Common myeloid progenitor, CD34-positive (primary cell): ENCODE measurements around the gene CACNA2D3.

Experiments
- CTCF ChIA-PET: fragments of 350-600 bp; sonication (Branson Sonifier 250); formaldehyde crosslinking; loops from one replicate; lab custom pipeline; 2021; ENCODE audit warnings: antibody characterized with exemption; lab: Charles Lee
- POLR2A ChIA-PET: fragments of 350-600 bp; sonication (Branson Sonifier 250); formaldehyde crosslinking; loops from one replicate; lab custom pipeline; 2021; ENCODE audit warnings: antibody characterized with exemption; lab: Charles Lee
- DNase-seq, 3 donors: peaks; one replicate each; pipeline versions ENCODE4 v3.0.0 to v3.0.0-alpha.2; 2013
- H3K27ac ChIP-seq, 2 experiments: 1 replicate in 1 of 2; 2 replicates in 1 of 2; pipeline ENCODE4 v1.7.0; 2013; ENCODE audit warnings: inconsistent platforms in 2 of 2, low read length in 2 of 2, mild to moderate bottlenecking in 2 of 2, low read depth in 1 of 2, moderate library complexity in 1 of 2; ENCODE audit not compliant: severe bottlenecking in 2 of 2, insufficient read depth in 1 of 2, poor library complexity in 1 of 2
- H3K27me3 ChIP-seq, 5 experiments: replicated peaks in 2 of 5; 1 replicate in 3 of 5; 2 replicates in 2 of 5; pipeline versions ENCODE4 v1.6.1 to v1.7.0; 2013; ENCODE audit warnings: low read length in 4 of 5, mild to moderate bottlenecking in 2 of 5, moderate library complexity in 2 of 5, inconsistent platforms in 1 of 5; ENCODE audit not compliant: insufficient read depth in 5 of 5, control insufficient read depth in 4 of 5
- H3K36me3 ChIP-seq, 4 experiments: 1 replicate in 2 of 4; 2 replicates in 2 of 4; pipeline versions ENCODE4 v1.6.1 to v1.7.0; 2013; ENCODE audit warnings: low read length in 3 of 4, control low read depth in 1 of 4, mild to moderate bottlenecking in 1 of 4; ENCODE audit not compliant: control insufficient read depth in 4 of 4, insufficient read depth in 4 of 4
- H3K4me1 ChIP-seq, 4 experiments: 1 replicate in 3 of 4; 2 replicates in 1 of 4; pipeline versions ENCODE4 v1.6.1 to v1.7.1; 2013; ENCODE audit warnings: low read length in 3 of 4, mild to moderate bottlenecking in 3 of 4, control low read depth in 1 of 4, inconsistent platforms in 1 of 4, moderate library complexity in 1 of 4; ENCODE audit not compliant: control insufficient read depth in 4 of 4, insufficient read depth in 4 of 4; ENCODE audit errors: control extremely low read depth in 1 of 4
- H3K4me3 ChIP-seq, 7 experiments: 1 replicate in 4 of 7; 2 replicates in 3 of 7; pipeline versions ENCODE4 v1.5.1 to v1.7.0; 2013; ENCODE audit warnings: mild to moderate bottlenecking in 7 of 7, low read length in 6 of 7, moderate library complexity in 6 of 7, inconsistent platforms in 2 of 7, low read depth in 2 of 7, control low read depth in 1 of 7; ENCODE audit not compliant: insufficient read depth in 4 of 7, control insufficient read depth in 1 of 7; ENCODE audit errors: extremely low read depth in 1 of 7
- H3K9me3 ChIP-seq, 5 experiments: 1 replicate in 4 of 5; 2 replicates in 1 of 5; pipeline versions ENCODE4 v1.6.1 to v1.7.1; 2013; ENCODE audit warnings: low read length in 4 of 5, mild to moderate bottlenecking in 2 of 5, inconsistent platforms in 1 of 5, low read depth in 1 of 5, moderate library complexity in 1 of 5; ENCODE audit not compliant: control insufficient read depth in 4 of 5, insufficient read depth in 2 of 5; ENCODE audit errors: control extremely low read depth in 1 of 5
- WGBS: methylation state at CpG from one replicate; pipeline ENCODE4 v1.1.5; 2013; ENCODE audit not compliant: insufficient coverage; 5-methylcytosine and 5-hydroxymethylcytosine counted together

The CACNA2D3 gene

DNA sequence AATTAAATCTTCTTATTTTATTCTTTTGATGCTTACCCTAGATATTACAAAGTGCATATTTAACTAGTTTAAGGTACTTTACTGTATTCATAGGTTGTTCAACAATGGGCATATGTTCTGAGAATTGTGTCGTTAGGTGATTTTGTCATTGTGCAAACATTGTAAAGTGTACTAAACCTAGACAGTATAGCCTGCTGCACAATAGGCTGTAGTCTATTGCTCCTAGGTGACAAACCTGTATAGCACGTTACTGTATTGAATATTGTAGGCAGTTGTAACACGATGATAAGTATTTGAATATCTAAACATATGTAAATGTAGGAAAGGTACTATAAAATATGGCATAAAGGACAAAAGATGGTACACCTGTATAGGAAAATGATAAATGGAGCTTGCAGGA lies 100.7 kb downstream of the CACNA2D3 start:
- ChIA-PET POLR2A (no interaction called here), CTCF (no interaction called here)
- Histone ChIP-seq H3K4me1 (no peaks in the 10 kb centered on the region), H3K9me3 (peaks cover 0 to 1% (median 0%) of the 10 kb centered on the region in 5 experiments), H3K4me3 (no peak overlapping the region), H3K27me3 (peaks cover 0 to 8% (median 3%) of the 10 kb centered on the region in 5 experiments), H3K27ac (no peak overlapping the region), H3K36me3 (no peaks in the 10 kb centered on the region)
- no peak for DNase-seq
- no CpG with 5 or more reads among the region's 3 CpGs for WGBS

DNA sequence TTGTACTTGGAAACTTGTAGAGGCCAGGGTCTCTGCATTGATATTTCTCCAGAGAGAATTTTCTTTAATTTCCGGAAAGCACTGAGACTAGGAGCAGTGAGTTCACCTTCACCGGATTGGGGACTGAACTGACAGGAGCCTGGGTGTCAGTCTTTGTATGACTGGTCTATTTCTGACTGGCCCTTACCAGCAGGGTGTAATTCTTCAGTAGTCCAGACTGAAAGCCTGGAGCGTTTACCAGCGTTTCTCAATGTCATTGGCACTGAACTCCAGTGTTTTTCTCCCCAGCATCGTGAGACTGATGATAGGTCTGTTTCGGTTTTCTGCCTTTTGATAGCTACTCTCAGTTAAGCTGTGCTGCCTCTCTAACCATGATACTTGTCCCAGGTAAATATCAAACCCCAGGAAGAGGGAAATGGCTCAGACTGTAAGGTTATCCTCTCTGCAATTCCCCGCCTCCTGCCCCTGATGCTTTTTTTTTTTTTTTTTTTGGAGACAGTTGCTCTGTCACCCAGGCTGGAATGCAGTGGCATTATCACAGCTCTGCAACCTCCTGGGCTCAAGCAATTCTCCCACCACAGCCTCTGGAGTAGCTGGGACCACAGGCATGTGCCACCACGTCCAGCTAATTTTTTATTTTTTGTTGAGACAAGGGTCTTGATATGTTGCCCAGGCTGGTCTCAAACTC lies 103.6 kb downstream of the CACNA2D3 start:
- POLR2A ChIA-PET, result no interaction called here
- CTCF ChIA-PET, result interaction anchor here (1.3 kb wide), 1 partner anchor 10 kb away, joined by 3 read pairs; no protein-coding TSS in a partner anchor

DNA sequence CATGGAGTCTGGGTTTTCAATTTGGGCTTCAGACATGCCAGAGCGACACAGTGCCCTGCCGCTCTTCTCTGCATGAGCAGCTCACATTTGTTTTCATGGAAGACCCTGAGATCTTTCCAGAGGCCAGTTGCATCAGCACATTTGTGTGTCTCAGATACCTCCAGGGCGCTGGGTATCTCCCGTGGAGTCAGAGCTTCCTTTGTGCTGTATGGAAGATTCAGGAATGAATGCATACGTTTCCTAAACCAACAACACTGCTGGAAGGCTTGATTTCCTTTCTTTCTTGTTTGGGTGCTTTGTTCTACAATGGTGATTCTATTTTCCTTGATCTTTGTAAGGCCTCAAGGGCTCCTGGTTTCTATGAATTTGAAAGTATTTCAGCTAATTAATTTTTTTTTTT lies 106.5 kb downstream of the CACNA2D3 start:
- Histone ChIP-seq H3K36me3 (no peaks in the 10 kb centered on the region), H3K4me3 (no peak overlapping the region), H3K27me3 (peaks cover 0 to 17% (median 2%) of the 10 kb centered on the region in 5 experiments), H3K4me1 (no peaks in the 10 kb centered on the region), H3K9me3 (no peaks in the 10 kb centered on the region), H3K27ac (no peak overlapping the region)
- 92% methylated on average over 5 of the region's 5 CpGs for WGBS
- DNase-seq, result no peak
- ChIA-PET POLR2A (no interaction called here), CTCF (no interaction called here)

More for the DNA sequence above, 103.6 kb downstream of the CACNA2D3 start:
- no peaks in the 10 kb centered on the region for H3K9me3 ChIP-seq
- 86% methylated on average over 7 of the region's 8 CpGs for WGBS
- DNase-seq, result no peak
- H3K27ac ChIP-seq, result no peak overlapping the region
- H3K27me3 ChIP-seq, result peaks cover 0 to 9% (median 0%) of the 10 kb centered on the region in 5 experiments
- no peaks in the 10 kb centered on the region for H3K36me3 ChIP-seq
- H3K4me3 ChIP-seq, result no peak overlapping the region
- H3K4me1 ChIP-seq, result no peaks in the 10 kb centered on the region

DNA sequence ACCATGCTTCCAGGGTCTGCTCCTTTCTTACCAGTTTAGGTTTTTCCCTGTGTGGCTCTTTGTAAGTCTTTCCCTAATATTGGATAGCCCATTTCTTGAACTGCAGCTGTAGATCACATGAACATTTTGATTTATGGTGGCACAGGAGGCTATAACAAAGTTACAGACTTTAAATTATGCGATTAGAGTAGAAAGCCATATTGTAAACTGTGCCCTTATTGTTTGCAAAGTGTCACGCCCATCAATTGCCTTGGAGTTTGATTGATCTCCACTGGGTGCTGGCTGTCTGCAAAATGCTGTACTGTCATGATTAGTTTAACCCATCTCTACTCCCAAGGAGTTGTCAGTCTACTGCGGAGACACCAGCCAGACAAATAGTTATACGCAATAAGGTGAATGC lies 110.3 kb downstream of the CACNA2D3 start:
- H3K27ac ChIP-seq, result no peak overlapping the region
- no peaks in the 10 kb centered on the region for H3K36me3 ChIP-seq
- no peak for DNase-seq
- peaks cover 0 to 24% (median 3%) of the 10 kb centered on the region in 5 experiments for H3K27me3 ChIP-seq
- H3K4me3 ChIP-seq, result no peak overlapping the region
- WGBS, result 100% methylated on average over 4 of the region's 4 CpGs
- no peaks in the 10 kb centered on the region for H3K9me3 ChIP-seq
- no peaks in the 10 kb centered on the region for H3K4me1 ChIP-seq
- CTCF ChIA-PET, result no interaction called here
- POLR2A ChIA-PET, result no interaction called here

DNA sequence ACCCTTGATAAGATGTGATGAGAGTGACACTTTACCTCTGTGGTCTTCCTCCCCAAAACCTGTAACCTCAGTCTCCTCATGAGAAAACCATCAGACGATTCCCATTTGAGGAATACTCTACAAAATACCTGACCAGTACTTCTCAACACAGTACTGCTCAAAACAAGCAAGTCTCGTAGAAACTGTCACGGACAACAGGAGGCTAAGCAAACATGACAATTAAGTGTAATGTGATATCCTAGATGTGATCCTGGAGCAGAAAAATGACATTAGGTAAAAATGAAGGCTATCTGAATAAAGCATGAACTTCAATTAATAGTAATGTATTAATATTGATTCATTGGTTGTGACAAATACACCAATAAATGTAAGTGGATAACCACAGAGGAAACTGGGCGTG lies 113.6 kb downstream of the CACNA2D3 start:
- Histone ChIP-seq H3K27ac (no peak overlapping the region), H3K9me3 (no peaks in the 10 kb centered on the region), H3K27me3 (peaks cover 0 to 37% (median 3%) of the 10 kb centered on the region in 5 experiments), H3K4me1 (no peaks in the 10 kb centered on the region), H3K36me3 (no peaks in the 10 kb centered on the region), H3K4me3 (no peak overlapping the region)
- DNase-seq, result no peak
- ChIA-PET CTCF (no interaction called here), POLR2A (no interaction called here)
- no CpG with 5 or more reads among the region's 4 CpGs for WGBS

DNA sequence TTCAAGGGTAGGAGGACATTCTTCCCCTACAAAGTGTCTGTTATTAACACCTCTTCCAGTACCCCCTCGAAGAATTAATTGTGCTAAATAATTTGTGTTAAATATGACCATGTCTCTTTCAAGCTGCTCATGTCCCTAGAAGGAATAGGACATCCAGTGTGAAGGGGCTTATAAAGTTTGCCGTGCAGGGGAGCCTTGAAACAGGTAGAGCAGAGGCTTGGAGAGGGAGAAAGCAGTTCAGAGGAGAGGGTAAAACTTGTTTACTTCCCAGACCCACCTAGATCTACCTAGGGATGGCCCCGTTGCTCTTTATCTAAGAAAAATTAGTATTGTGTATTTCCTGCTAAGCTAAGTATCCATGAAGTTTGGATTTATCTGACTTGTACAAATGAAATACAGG lies 114.8 kb downstream of the CACNA2D3 start:
- no peak for DNase-seq
- H3K4me3 ChIP-seq, result no peak overlapping the region
- 100% methylated on average over 1 of the region's 3 CpGs for WGBS
- H3K27ac ChIP-seq, result no peak overlapping the region
- POLR2A ChIA-PET, result no interaction called here
- CTCF ChIA-PET, result no interaction called here
- no peaks in the 10 kb centered on the region for H3K4me1 ChIP-seq
- H3K27me3 ChIP-seq, result peaks cover 0 to 40% (median 5%) of the 10 kb centered on the region in 5 experiments
- H3K36me3 ChIP-seq, result no peaks in the 10 kb centered on the region
- H3K9me3 ChIP-seq, result no peaks in the 10 kb centered on the region

DNA sequence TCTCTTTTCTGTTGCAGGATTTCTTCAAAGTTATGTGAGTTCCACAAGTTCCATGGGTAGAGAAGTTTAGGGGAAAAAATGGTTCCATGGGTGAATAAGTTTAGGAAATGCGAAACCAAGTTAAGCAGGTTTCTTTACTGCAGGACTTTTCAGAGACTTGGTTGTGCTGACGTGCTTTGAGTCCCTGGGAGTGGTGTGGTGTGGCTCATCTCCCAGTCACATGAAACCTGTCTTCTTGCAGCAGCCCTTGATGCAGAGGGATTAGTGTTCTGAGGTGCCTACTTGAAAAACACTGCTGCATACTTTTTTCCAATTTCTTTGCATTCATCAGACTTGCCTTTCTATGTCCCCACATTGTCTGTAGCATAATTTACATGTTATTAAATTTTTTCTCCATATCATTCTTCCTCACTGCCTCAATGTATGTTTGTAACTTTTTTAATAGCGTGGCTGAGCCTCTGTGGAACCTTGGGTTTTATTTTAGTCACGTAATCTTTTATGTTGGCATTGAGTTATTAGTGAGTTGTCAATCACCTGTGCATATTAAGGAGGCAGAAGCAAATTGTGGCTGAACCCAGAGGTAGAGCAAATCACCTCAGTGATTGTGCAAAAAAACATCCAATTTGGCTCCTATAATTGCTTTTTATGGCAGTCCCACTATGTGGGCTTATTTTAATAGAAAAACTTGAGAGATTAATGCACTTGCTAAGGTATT lies 115.6 kb downstream of the CACNA2D3 start:
- Histone ChIP-seq H3K4me1 (no peaks in the 10 kb centered on the region), H3K4me3 (no peak overlapping the region), H3K9me3 (no peaks in the 10 kb centered on the region), H3K27ac (no peak overlapping the region), H3K36me3 (no peaks in the 10 kb centered on the region), H3K27me3 (peaks cover 0 to 41% (median 5%) of the 10 kb centered on the region in 5 experiments)
- POLR2A ChIA-PET, result no interaction called here
- DNase-seq, result no peak
- WGBS, result 81% methylated on average over 3 of the region's 4 CpGs
- CTCF ChIA-PET, result no interaction called here
